Measurements from ENCODE around the gene RASAL1. TPM values are rescaled to one million over a fixed set of nuclear protein-coding genes. Genes with fewer than 3 reads are reported as not detected.

Gene RASAL1
- polyA plus RNA-seq, 5 donors = 0.15 to 0.56 (median 0.25) TPM

- DNase-seq = no peak
These were observed 60.4 kb downstream of the RASAL1 start for GRCh38 chr12:113075137-113075683.

DNA sequence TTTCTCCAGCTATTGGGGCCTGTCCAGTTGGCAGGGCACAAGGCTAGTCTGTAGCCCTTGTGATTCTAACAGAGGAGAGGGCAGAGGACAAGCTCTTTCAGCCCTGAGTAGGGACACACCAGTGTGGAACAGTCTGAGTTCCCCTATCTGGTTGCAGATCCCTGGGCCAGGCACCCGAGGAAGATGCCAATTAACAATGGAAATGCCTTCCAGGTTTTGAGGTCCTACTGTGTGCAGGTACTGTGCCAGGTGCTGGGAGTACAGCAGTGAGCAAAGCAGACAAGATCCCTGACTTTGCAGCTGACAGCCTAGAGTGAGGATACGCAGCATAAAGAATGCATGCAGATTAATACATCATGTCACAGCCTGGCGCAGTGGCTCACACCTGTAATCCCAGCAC, 62.0 kb downstream of the RASAL1 start:
- DNase-seq = no peak

- no peak for DNase-seq
These were observed 63.4 kb downstream of the RASAL1 start for GRCh38 chr12:113072136-113072535.

DNA sequence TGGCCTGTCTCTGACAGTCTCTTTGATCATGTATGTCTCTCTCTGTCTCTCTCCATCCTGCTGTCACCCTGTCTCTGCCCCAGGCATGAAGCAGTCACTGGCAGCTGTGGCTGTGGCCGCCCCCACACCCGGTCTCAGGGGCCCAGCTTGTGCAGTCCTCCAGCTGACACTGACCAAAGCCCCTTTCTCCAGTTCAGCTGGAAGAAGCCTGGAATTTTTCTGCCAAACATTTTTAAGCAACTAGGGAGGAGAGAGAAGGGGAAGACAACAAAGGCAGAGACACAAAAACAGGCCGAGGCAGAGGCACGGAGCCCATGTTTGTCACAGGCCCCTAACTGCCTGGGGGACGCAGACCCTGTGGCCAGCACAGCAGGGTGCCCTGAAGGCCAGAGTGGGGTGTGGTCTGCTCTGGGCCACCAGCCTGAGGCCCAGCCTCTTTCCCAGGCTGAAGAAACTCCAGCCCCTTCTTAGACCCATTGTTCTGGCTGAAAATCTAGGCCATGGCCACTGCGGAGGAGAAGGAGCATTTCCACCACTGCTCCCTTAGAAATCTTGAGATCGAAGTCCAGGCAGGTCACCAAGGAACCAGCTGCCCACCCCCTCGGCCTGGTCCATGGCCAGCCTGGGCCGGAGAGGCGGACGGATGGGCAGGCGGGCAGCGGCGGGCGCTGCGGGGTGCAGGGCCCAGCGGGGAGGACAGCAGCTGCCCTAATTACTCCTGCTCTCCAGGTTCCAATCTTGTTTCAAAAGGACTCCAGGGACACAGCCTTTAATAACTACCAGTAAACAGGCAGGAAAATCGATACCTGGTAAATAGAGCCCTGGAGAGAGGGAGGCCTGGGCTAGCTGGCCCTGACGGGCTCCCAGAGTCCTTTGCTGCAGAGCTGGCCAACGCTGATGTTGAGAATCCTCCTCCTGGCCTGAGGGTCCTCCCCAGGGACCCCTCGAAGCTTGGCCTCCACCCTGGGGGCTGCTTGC, 64.1 kb downstream of the RASAL1 start:
- DNase-seq = no peak

DNA sequence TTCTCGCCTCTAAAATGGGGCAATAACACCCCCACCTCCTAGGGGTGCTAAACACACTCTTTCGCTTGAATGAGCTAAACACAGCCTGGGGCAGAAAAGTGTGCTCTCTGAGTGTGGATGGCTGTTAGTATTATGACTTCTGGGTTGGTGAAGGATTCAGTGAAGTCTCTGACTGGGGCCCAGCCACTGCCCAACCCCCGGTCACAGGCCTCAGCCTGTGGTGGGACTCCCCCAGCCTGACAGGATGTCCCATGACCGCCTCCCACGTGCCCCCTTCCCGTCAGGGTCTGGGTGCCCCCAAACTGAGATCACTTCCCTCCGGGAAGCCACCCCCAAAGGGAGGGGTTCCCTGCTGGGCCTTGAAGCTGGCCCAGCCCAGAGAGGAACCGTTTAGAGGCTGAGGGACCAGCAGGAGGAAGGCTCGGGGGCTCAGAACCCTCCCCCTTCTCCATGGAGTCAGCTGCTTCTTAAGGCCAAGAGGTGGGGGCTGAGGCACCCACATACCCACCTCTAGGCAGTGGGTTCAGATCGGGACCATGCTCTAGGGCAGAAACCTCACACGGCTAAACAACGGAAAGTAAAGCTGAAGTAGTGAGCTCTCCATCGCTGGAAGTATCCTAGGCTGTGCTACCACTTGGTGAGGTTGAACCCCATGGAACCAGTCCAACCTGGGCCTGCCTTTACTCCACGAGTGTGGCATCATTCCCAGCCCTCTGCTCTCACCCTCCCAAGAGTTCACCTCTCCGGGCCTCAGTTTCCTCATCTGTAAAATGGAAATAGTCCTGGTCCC, 65.2 kb downstream of the RASAL1 start:
- no peak for DNase-seq

GRCh38 chr12:113069751-113070116, 65.8 kb downstream of the RASAL1 start:
- DNase-seq = no peak

DNA sequence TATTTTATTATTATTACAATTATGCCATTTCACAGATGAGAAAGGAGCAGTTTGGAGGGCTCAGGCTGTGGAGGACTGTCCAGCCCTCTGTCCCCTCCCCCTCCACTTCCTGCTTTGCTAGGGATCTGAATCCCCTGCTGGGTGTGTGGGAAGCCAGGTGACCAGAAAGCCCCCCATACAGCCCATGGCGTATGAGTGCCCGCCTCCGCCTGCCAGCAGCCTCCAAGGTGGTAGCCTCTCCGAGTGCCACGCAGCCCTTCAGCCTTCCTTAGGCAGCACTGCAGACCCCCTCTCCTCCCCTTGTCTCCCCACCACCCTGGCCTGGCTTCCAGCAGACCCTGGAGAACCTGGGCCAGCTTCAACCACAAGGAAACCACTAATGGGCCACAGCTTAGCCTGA, 66.4 kb downstream of the RASAL1 start:
- DNase-seq = no peak

DNA sequence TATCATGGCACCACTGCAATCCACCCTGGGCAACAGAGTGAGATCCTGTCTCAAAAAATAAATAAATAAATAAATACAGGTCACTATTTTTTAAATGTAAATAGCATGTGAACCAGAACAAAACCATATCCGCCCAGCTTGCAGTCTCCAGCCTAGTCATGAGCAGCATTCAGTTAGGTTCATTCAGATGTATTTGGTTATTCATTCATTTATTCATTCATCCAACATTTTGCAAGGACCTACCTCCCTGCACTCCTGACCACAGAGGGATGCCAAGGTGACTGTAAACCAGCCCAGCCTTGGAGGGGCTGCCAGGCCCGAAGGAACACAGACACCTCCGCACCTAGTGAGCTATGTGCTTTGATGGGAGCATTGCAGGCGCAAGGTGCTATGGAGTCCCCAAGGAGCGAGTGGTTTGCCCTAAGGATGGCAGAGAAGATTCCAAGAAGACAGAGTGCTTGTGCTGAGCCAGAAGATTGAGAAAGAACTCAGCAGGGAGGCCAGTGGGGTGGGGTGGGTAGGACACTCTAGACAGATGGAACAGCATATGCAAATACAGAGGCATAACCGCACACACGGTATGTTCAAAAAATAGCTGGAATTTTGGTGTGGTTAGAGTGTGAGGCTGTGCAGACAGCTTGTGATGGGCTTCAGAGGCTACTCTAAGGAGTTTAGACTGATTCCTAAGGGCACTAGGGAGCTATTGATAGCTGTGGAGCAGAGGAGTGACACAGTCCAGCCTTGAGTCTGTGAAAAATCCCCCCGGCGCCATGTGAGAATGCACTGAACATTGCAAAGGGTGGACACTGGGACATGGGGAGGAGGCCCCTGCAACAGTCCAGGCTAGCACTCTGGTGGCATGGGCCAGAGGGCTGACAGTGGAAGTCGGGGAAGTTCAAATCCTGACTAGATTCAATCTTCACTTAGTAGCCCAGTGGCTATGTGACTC, 67.3 kb downstream of the RASAL1 start:
- DNase-seq = no peak

DNA sequence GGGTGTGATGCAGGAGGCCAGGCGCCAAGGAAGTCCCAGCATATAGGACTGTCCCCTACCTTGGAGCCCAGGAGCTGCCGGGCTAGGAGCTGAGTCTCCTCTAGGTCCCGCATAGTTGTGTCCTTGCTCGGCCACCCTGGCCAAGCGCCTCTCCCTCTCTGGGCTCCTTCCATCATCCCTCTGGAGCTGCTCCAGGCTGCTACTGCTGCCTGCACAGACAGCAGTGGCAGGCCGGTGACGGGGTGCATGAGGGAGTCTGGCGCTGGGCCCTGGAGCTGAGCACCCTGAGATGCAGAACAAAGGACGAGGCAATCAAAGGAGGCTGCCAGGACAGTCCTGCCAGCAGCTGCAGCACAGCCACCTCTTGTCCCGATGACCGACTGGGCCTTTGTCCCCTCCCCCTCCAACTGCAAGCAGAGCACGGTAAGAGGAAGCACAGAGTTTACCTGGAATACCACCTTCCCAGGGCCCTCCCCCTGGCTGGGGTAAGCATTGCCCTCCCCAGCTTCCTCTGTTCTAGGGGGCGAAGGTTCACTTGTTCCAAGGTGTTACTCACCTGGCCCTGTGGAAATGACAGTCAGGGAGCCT, 68.7 kb downstream of the RASAL1 start:
- DNase-seq = no peak

DNA sequence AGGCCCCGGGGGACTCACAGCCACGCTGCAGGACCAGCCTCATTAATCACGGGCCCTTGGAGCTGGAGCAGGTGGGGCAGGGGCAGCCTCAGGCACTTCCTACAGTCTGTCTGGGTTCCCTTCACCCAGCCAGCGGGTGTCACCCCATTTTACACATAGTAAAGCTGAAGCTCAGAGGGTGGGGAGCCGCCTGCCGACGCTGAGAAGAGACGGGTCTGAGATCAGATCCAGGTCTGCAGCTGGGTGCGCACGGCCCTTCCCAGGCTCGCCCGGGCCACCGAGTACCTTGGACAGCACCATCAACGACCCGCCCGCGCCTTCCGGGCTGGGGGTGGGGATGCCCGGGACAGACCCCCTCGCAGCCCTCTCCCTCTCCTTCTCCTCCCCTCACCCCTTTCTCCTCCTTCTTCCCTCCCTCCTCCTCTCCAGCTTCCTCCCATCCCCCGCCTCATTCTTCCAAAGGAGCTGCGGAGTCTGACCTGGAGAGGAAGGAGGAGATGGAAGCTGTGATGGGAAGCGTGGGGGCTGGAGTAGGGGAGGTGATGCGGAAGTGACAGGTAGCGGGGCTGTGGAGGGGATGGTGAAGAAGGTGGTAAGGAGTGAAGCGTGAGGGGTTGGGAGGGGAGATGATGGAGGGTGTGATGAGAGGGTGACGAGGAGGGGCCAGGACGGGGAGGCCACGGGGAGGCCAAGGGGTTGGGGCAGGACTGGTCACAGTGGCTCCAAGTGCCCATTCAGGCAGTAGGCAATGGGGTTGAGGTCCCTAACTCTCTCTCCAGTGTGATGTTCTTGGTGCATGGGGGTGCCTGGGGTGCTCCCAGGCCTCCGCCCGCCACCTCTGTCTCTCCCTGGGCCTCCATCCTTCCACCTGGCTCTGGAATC, 70.2 kb downstream of the RASAL1 start:
- DNase-seq = no peak

- no peak for DNase-seq
These were observed 71.0 kb downstream of the RASAL1 start for GRCh38 chr12:113064395-113065125.

GRCh38 chr12:113063396-113064350, 71.9 kb downstream of the RASAL1 start:
- DNase-seq = no peak

DNA sequence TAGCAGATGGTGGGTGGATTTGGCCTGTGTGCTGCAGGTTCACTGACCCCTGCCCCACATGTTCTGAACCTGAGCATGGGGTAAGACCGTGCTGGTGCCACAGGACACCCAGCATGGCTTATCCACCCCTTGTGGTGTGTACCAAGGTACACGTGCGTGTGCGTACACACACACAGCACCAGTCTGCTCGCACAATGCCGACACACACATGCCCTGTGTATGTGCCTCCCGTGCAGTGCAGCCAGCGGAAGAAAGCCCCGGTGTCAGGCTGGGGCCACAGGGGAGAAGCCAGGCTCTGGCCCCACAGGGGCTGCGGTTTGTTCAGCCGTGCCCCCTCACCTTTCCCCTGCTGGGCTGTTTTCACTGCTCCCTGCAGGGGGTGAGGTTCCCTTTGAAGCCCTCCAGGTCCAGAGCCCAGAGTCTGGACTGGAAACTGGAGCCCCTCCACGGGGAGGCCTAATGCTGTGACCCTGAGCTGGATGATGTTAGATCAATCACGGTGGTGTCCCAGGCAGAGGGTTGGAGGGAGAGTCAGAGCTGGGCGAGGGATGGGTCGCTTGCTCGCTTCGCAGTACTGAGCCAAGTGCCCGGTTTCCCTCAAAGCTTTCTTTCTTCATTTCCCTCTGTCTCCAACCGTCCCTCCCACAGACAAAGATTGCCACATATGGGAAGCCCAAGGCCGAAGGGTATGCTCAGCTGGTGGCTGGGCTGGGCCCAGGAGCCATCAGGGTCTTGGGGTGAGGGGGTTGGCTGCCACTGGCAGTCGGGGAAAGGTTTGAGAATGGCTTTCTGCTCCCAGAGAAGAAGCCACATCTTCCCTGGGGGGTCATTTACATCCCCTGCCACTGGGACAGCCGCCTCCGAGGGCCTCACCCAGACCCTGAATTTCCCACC, 72.8 kb downstream of the RASAL1 start:
- no peak for DNase-seq

- no peak for DNase-seq
These were observed 74.4 kb downstream of the RASAL1 start for GRCh38 chr12:113061061-113061694.

GRCh38 chr12:113060336-113060960, 75.1 kb downstream of the RASAL1 start:
- no peak for DNase-seq

DNA sequence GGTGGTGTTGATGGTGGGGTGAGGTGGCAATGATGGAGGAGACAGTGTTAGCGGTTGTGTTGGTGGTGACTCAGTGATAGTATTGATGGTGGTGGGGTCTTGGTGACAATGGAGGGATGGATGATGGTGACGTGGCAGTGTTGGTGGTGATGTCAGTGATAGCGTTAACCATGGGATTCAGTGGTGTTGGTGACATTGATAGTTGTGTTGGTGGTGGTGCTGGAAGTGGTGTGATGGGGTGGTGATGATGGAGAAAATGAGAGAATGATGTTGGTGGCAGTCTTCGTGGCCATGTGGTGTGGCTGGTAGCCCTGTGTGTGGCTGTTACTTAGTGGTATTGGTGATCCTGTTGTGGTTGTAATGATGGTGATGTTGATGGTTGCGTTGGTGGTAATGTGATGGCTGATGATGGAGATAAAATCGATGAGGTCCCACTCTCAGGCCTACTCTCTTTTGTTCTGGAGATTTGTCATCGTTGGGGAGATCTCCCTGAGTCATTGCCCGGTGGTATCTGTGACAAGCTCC, 76.4 kb downstream of the RASAL1 start:
- DNase-seq = no peak

All from right lung (tissue), 5 donors.